Activated CD4-positive, alpha-beta T cell treated with anti-CD3 and anti-CD28 coated beads for 4 hours (primary cell): Measurements from ENCODE around the gene FAP.

Experiments
- DNase-seq, 2 donors: peaks; one replicate each; pipeline ENCODE4 v3.0.0-alpha.2; 2020

Gene FAP

GRCh38 chr2:162242586-162243280 lies 512 bp downstream of the FAP start:
- DNase-seq: no peak

GRCh38 chr2:162241571-162241970 lies 1.7 kb downstream of the FAP start:
- no peak for DNase-seq

- DNase-seq: no peak
Observed at GRCh38 chr2:162234620-162235462, 8.4 kb downstream of the FAP start.

- no peak for DNase-seq
Observed at GRCh38 chr2:162233197-162233596, 10.0 kb downstream of the FAP start.

GRCh38 chr2:162232671-162233070 lies 10.6 kb downstream of the FAP start:
- no peak for DNase-seq

GRCh38 chr2:162232027-162232426 lies 11.2 kb downstream of the FAP start:
- DNase-seq: no peak

- DNase-seq: no peak
Observed at GRCh38 chr2:162230761-162231160, 12.5 kb downstream of the FAP start.

- DNase-seq: no peak
Observed at GRCh38 chr2:162226836-162227235, 16.4 kb downstream of the FAP start.

GRCh38 chr2:162221064-162221463 lies 22.2 kb downstream of the FAP start:
- peak; percentile 32 to 62 for DNase-seq

GRCh38 chr2:162220368-162220767 lies 22.9 kb downstream of the FAP start:
- no peak for DNase-seq

- DNase-seq: no peak
Observed at GRCh38 chr2:162219426-162219825, 23.8 kb downstream of the FAP start.

- DNase-seq: no peak
Observed at GRCh38 chr2:162217598-162217997, 25.6 kb downstream of the FAP start.

- DNase-seq: no peak
Observed at GRCh38 chr2:162215162-162215561, 28.1 kb downstream of the FAP start.

GRCh38 chr2:162212366-162212765 lies 30.9 kb downstream of the FAP start:
- DNase-seq: no peak

- no peak for DNase-seq
Observed at GRCh38 chr2:162211732-162212131, 31.5 kb downstream of the FAP start.

GRCh38 chr2:162210385-162210784 lies 32.9 kb downstream of the FAP start:
- DNase-seq: no peak

- DNase-seq: no peak
Observed at GRCh38 chr2:162202203-162202602, 41.0 kb downstream of the FAP start.

- no peak for DNase-seq
Observed at GRCh38 chr2:162200636-162201035, 42.6 kb downstream of the FAP start.

GRCh38 chr2:162199913-162200312 lies 43.3 kb downstream of the FAP start:
- DNase-seq: no peak

- DNase-seq: no peak
Observed at GRCh38 chr2:162198239-162198638, 45.0 kb downstream of the FAP start.

GRCh38 chr2:162197069-162197825 lies 46.0 kb downstream of the FAP start:
- no peak for DNase-seq

- DNase-seq: no peak
Observed at GRCh38 chr2:162196638-162197037, 46.6 kb downstream of the FAP start.

- no peak for DNase-seq
Observed at GRCh38 chr2:162188451-162188850, 54.8 kb downstream of the FAP start.
